Gastrocnemius medialis (tissue), 4 donors: ENCODE results near the gene PEMT. TPM values are rescaled to one million over a fixed set of nuclear protein-coding genes. Genes with fewer than 3 reads are reported as not detected.

Experiments
- ATAC-seq, 2 donors: fragments of 150-250 bp; one replicate each; pipeline ENCODE4 v1.9.1; 2016
- DNase-seq, 2 donors: peaks; one replicate each; pipeline ENCODE4 v3.0.0-alpha.2; 2019
- H3K27ac ChIP-seq, 4 donors: fragments of 200-600 bp; sonication (generic); 1 replicate in 1 of 4; 2 replicates in 3 of 4; pipeline ENCODE4 v1.5.1; 2016 to 2018; ENCODE audit warnings: mild to moderate bottlenecking in 2 of 4, moderate library complexity in 1 of 4
- H3K27me3 ChIP-seq, 3 donors: fragments of 200-600 bp; sonication (generic) in 2 of 3; 1 replicate in 1 of 3; 2 replicates in 2 of 3; pipeline versions ENCODE4 v1.5.1 to v1.6.0; 2016 to 2019; ENCODE audit warnings: mild to moderate bottlenecking in 1 of 3, moderate library complexity in 1 of 3
- H3K36me3 ChIP-seq, 2 donors: fragments of 200-600 bp; sonication (generic) in 1 of 2; one replicate each; pipeline ENCODE4 v1.5.1; 2017 to 2018
- H3K4me1 ChIP-seq, 2 donors: fragments of 200-600 bp; sonication (generic) in 1 of 2; one replicate each; pipeline ENCODE4 v1.5.1; 2016 to 2017; ENCODE audit warnings: mild to moderate bottlenecking in 2 of 2
- H3K4me3 ChIP-seq, 4 donors: fragments of 200-600 bp; sonication (generic) in 3 of 4; 1 replicate in 1 of 4; 2 replicates in 3 of 4; pipeline ENCODE4 v1.5.1; 2016 to 2019; ENCODE audit warnings: mild to moderate bottlenecking in 2 of 4
- H3K9me3 ChIP-seq, 3 donors: fragments of 200-600 bp; sonication (generic) in 2 of 3; 1 replicate in 1 of 3; 2 replicates in 2 of 3; pipeline ENCODE4 v1.5.1; 2016 to 2019
- CTCF ChIP-seq, 5 experiments: fragments of 450-650 bp in 3 of 5; fragments of 200-600 bp in 2 of 5; sonication (generic) in 2 of 5; IDR thresholded peaks in 4 of 5; conservative IDR thresholded peaks in 1 of 5; 1 replicate in 4 of 5; 2 replicates in 1 of 5; pipeline ENCODE4 v1.5.1; 2016 to 2019; ENCODE audit warnings: antibody characterized with exemption in 5 of 5, mild to moderate bottlenecking in 3 of 5, moderate library complexity in 3 of 5
- POLR2A ChIP-seq, 2 donors: fragments of 450-650 bp; IDR thresholded peaks; one replicate each; pipeline ENCODE4 v1.6.1; 2017; ENCODE audit warnings: antibody characterized with exemption in 2 of 2, mild to moderate bottlenecking in 2 of 2, moderate library complexity in 2 of 2
- in situ Hi-C, 4 donors: fragments of 200-750 bp; cut with MboI; loops; one replicate each; pipeline versions ENCODE4 v1.15.0 to v1.8.0; 2017; ENCODE audit warnings: low sequenced_read_pairs in 4 of 4
- intact Hi-C: fragments of 100-400 bp; cut with DNase I; formaldehyde crosslinking; loops from one replicate; pipeline ENCODE4 v1.15.1; 2023; ENCODE audit warnings: low total_unique reads
- total RNA-seq, 4 donors: library from RNA; depleted of rRNA; stranded (reverse); fragments of >200 nt; gene quantifications; one replicate each; pipeline versions ENCODE4 v1.1.0 to v1.2.3, GENCODE V29; 2016

Gene PEMT
- total RNA-seq, 4 donors from 2014 or later = 32.8 to 48.2 (median 34.2) TPM

GRCh38 chr17:17463821-17464220 lies 127.7 kb downstream of the PEMT start:
- intact Hi-C loops (no loop called here), in situ Hi-C loops (no loop called here)
- Histone ChIP-seq H3K9me3 (no peaks in the 10 kb centered on the region), H3K36me3 (no peaks in the 10 kb centered on the region), H3K4me3 (no peak overlapping the region), H3K27me3 (no peaks in the 10 kb centered on the region), H3K4me1 (no peaks in the 10 kb centered on the region), H3K27ac (no peak overlapping the region)
- ATAC-seq = no peak
- no peak for DNase-seq
- TF ChIP-seq POLR2A (IDR thresholded peaks at IDR 0.05) (no peak), CTCF (IDR thresholded peaks at IDR 0.05 in 4 of 5, conservative IDR thresholded peaks at IDR 0.05 in 1 of 5) (no peak)

DNA sequence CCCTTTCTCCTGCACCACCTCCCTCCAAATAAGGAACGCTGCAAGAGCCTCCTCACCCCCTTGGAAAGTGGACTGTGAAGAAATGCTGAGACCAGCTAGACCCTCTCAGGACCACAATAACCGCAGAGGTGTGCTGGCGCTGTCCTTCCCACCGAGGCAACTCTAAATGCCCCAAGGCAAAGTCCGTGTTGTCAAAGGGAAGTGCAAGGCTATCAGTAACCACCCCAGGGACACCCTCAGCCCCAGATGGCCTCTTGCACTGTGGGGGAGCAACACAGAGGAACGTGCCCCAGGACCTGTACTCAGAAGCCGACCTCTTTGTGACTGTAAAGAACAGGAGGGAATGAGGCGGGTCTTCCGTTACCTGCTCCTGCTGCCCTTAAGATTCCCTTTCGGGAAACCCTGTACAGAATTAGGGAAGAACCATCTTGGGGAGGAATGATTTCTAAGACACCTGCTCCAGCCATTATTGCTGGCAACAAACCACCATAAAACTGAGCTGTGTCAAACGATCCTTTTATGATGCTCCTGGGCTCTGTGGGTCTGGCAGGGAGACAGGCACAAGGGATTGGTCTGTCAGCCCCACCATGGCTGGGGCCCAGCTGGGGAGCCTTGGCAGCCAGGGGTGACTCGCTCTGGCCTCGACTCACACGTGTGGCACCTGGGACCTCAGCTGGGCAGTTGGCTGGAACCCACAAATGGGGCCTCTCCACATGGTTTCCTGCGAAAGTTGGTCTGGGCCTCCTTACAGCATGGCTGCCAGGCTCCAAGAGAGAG lies 129.3 kb downstream of the PEMT start:
- Histone ChIP-seq H3K36me3 (no peaks in the 10 kb centered on the region), H3K27me3 (no peaks in the 10 kb centered on the region), H3K27ac (no peak overlapping the region), H3K4me3 (no peak overlapping the region), H3K4me1 (no peaks in the 10 kb centered on the region), H3K9me3 (no peaks in the 10 kb centered on the region)
- in situ Hi-C loops (no loop called here), intact Hi-C loops (no loop called here)
- DNase-seq = no peak
- TF ChIP-seq CTCF (IDR thresholded peaks at IDR 0.05 in 4 of 5, conservative IDR thresholded peaks at IDR 0.05 in 1 of 5) (no peak), POLR2A (IDR thresholded peaks at IDR 0.05) (no peak)
- ATAC-seq = no peak

DNA sequence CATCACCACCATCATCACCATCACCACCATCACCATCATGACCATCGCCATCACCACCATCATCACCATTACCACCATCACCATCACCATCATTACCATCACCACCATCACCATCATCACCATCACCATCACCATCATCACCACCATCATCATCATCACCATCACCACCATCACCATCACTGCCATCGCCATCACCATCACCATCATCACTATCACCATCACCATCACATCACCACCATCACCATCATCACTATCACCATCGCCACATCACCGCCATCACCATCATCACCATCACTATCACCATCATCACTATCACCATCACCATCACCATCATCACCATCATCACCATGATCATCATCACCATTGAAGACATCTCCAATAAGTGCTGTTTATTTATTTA lies 131.5 kb downstream of the PEMT start:
- no peaks in the 10 kb centered on the region for H3K4me1 ChIP-seq
- DNase-seq (no peak), ATAC-seq (no peak)
- intact Hi-C loops = no loop called here
- no peaks in the 10 kb centered on the region for H3K9me3 ChIP-seq
- in situ Hi-C loops = no loop called here
- no peak overlapping the region for H3K4me3 ChIP-seq
- no peak for TF ChIP-seq CTCF (IDR thresholded peaks at IDR 0.05 in 4 of 5, conservative IDR thresholded peaks at IDR 0.05 in 1 of 5)
- TF ChIP-seq POLR2A (IDR thresholded peaks at IDR 0.05) = no peak
- no peak overlapping the region for H3K27ac ChIP-seq
- no peaks in the 10 kb centered on the region for H3K36me3 ChIP-seq
- H3K27me3 ChIP-seq = no peaks in the 10 kb centered on the region

DNA sequence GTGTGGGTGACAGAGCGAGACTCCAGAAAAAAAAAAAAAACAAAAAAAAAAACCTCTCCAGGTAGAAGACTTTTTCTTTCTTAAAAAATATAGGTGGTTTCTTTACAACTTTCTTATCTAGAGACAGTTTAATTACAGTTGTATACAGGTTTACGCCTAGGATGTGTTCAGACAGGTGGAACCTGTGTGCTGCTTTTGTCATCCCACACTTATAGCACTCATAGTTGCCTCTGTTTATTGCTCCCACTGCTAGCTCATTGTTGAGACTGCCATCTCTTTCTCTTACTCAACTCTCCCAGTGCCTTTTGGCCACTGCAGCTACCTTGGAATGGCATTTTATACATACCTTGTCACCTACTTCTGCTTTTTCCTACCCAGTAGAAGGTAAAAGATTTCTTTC lies 133.8 kb downstream of the PEMT start:
- no peak for ATAC-seq

More for the DNA sequence above, 133.8 kb downstream of the PEMT start:
- no peak overlapping the region for H3K27ac ChIP-seq
- intact Hi-C loops (no loop called here), in situ Hi-C loops (no loop called here)
- no peaks in the 10 kb centered on the region for H3K36me3 ChIP-seq
- DNase-seq = no peak
- H3K27me3 ChIP-seq = no peaks in the 10 kb centered on the region
- H3K4me3 ChIP-seq = no peak overlapping the region
- no peaks in the 10 kb centered on the region for H3K4me1 ChIP-seq
- H3K9me3 ChIP-seq = no peaks in the 10 kb centered on the region
- no peak for TF ChIP-seq POLR2A (IDR thresholded peaks at IDR 0.05)
- no peak for TF ChIP-seq CTCF (IDR thresholded peaks at IDR 0.05 in 4 of 5, conservative IDR thresholded peaks at IDR 0.05 in 1 of 5)
